HepG2 (cell line): ENCODE data around the gene LECT2. TPM values are rescaled to one million over a fixed set of nuclear protein-coding genes. Genes with fewer than 3 reads are reported as not detected.

Experiments
- ATAC-seq: fragments of 200-7000 bp; cut with Tn5 transposase; 3 replicates; pipeline ENCODE4 v1.9.1; 2020; ENCODE audit warnings: mild to moderate bottlenecking, moderate library complexity
- BruUV-seq: library from RNA; stranded (reverse); fragments of 400-500 nt; replicated peaks from 2 replicates; lab custom pipeline; 2021; lab: Mats Ljungman, UMichigan
- CTCF ChIA-PET: fragments of 300-600 bp; formaldehyde crosslinking; extraction: SDS; loops from one replicate; lab custom pipeline; 2021; ENCODE audit warnings: low total read pairs, inconsistent platforms, low intra/inter-chr PET ratio; lab: Yijun Ruan, JAX
- POLR2A ChIA-PET: fragments of 350-600 bp; sonication (Branson Sonifier 250); formaldehyde crosslinking; loops from one replicate; lab custom pipeline; 2020; ENCODE audit warnings: antibody characterized with exemption, inconsistent platforms; lab: Yijun Ruan, JAX
- DNase-seq: peaks from one replicate; pipeline ENCODE4 v3.0.0-alpha.2; 2015; ENCODE audit warnings: low spot score
- FAIRE-seq: peaks from 3 replicates; lab custom pipeline; 2011; peaks lifted over from hg19 to GRCh38; lab: Jason Lieb, UNC
- H2AFZ ChIP-seq: one replicate; pipeline ENCODE4 v1.6.1; 2011; ENCODE audit warnings: low read length, inconsistent platforms
- H3K27ac ChIP-seq: fragments of 300-600 bp; 3 replicates; pipeline ENCODE4 v1.8.0; 2011; ENCODE audit warnings: mixed run types, mild to moderate bottlenecking, mixed read lengths, low read length, inconsistent platforms; ENCODE audit not compliant: insufficient read depth; ENCODE audit errors: extremely low read length
- H3K27me3 ChIP-seq, 2 experiments: fragments of 200-600 bp in 1 of 2; 2 replicates in 1 of 2; 3 replicates in 1 of 2; pipeline versions ENCODE4 v1.6.0 to v1.8.0; 2011; ENCODE audit warnings: low read length in 2 of 2, mild to moderate bottlenecking in 2 of 2, moderate library complexity in 2 of 2, inconsistent platforms in 1 of 2; ENCODE audit not compliant: insufficient read depth in 2 of 2, control insufficient read depth in 1 of 2
- H3K36me3 ChIP-seq, 2 experiments: fragments of 200-600 bp in 1 of 2; replicated peaks in 1 of 2; 2 replicates in 1 of 2; 3 replicates in 1 of 2; pipeline versions ENCODE4 v1.5.1 to v1.8.0; 2011; ENCODE audit warnings: low read length in 2 of 2, inconsistent platforms in 1 of 2; ENCODE audit not compliant: insufficient read depth in 2 of 2, control insufficient read depth in 1 of 2
- H3K4me1 ChIP-seq: 2 replicates; pipeline ENCODE4 v1.5.1; 2012; ENCODE audit warnings: low read length, inconsistent platforms; ENCODE audit not compliant: insufficient read depth
- H3K4me2 ChIP-seq: 2 replicates; pipeline ENCODE4 v1.6.0; 2011; ENCODE audit warnings: low read depth, low read length, inconsistent platforms
- H3K4me3 ChIP-seq, 3 experiments: fragments of 200-600 bp in 1 of 3; sonication (generic), shearing (Covaris generic) in 1 of 3; replicated peaks in 1 of 3; 2 replicates each; pipeline ENCODE4 v1.5.1; 2011 to 2016; ENCODE audit warnings: low read length in 3 of 3, inconsistent platforms in 2 of 3, low read depth in 2 of 3, mild to moderate bottlenecking in 2 of 3, control low read depth in 1 of 3, mixed read lengths in 1 of 3; ENCODE audit not compliant: insufficient read depth in 1 of 3
- H3K79me2 ChIP-seq: one replicate; pipeline ENCODE4 v1.6.1; 2011; ENCODE audit warnings: low read length, inconsistent platforms; ENCODE audit not compliant: insufficient read depth
- H3K9ac ChIP-seq: 2 replicates; pipeline ENCODE4 v1.6.0; 2011; ENCODE audit warnings: mild to moderate bottlenecking, low read depth, low read length, inconsistent platforms; ENCODE audit not compliant: insufficient read depth
- H3K9me3 ChIP-seq: 2 replicates; pipeline ENCODE4 v1.5.1; 2012; ENCODE audit warnings: mild to moderate bottlenecking, low read length
- H4K20me1 ChIP-seq: 2 replicates; pipeline ENCODE4 v1.6.0; 2011; ENCODE audit warnings: inconsistent platforms, mild to moderate bottlenecking, low read length, moderate library complexity; ENCODE audit not compliant: insufficient read depth
- FIP1L1 ChIP-seq: fragments of 200-400 bp; formaldehyde crosslinking; IDR thresholded peaks from 2 replicates; pipeline ENCODE4 v1.6.1; 2018; ENCODE audit warnings: low read depth, mild to moderate bottlenecking, low read length, moderate library complexity, borderline replicate concordance; ENCODE audit not compliant: insufficient read depth
- ZNF546 ChIP-seq: sonication (generic); formaldehyde crosslinking; conservative IDR thresholded peaks from 2 replicates; pipeline ENCODE4 v1.8.1; 2023; ENCODE audit warnings: mild to moderate bottlenecking, missing genetic modification reagents
- ZNF775 ChIP-seq: sonication (generic); formaldehyde crosslinking; IDR thresholded peaks from 2 replicates; pipeline ENCODE4 v1.4.0; 2020; ENCODE audit warnings: missing genetic modification reagents, mild to moderate bottlenecking, moderate library complexity, borderline replicate concordance
- WGBS: methylation state at CpG from one replicate; pipeline ENCODE4 v1.1.6; 2017; ENCODE audit warnings: low lambda C conversion rate; 5-methylcytosine and 5-hydroxymethylcytosine counted together
- in situ Hi-C: cut with HindIII; loops from 2 replicates; pipeline ENCODE4 v1.10.0; 2017; ENCODE audit warnings: low pct_unique_long_range_greater_than_20kb; ENCODE audit not compliant: extremely low pct_ligation_motif_present
- intact Hi-C: fragments of 100-400 bp; cut with micrococcal nuclease; formaldehyde crosslinking; loops from one replicate; pipeline ENCODE4 v1.10.0; 2022; ENCODE audit not compliant: unreplicated experiment
- polyA plus RNA-seq, 8 experiments: library from polyadenylated mRNA; depleted of rRNA in 3 of 8; stranded (reverse) in 7 of 8; unstranded in 1 of 8; fragments of >200 nt; fragmentation: Illumina TruSeq in 4 of 8; extraction: Trizol in 4 of 8; gene quantifications; 2 replicates each; pipeline versions ENCODE4 v1.2.1 to v1.2.3, GENCODE V29; 2011 to 2016; ENCODE audit warnings: low read depth in 4 of 8, missing spikeins in 1 of 8, mixed read lengths in 1 of 8; ENCODE audit not compliant: insufficient read depth in 1 of 8
- total RNA-seq, 5 experiments: library from RNA; depleted of rRNA; stranded (reverse); fragments of >200 nt; fragmentation: Illumina TruSeq; extraction: Trizol; gene quantifications; 2 replicates each; pipeline ENCODE4 v1.2.3, GENCODE V29; 2016; ENCODE audit warnings: low read depth in 1 of 5
- TF ChIP-seq, protein P1 (sequence below): sonication (generic); formaldehyde crosslinking; IDR thresholded peaks from 2 replicates; pipeline ENCODE4 v1.5.0; 2020; ENCODE audit warnings: missing genetic modification reagents, mild to moderate bottlenecking, borderline replicate concordance
- TF ChIP-seq, protein P2 (sequence below): sonication (generic); formaldehyde crosslinking; IDR thresholded peaks from 2 replicates; pipeline ENCODE4 v1.8.0; 2022; ENCODE audit warnings: mild to moderate bottlenecking, missing genetic modification reagents, moderate library complexity
- TF ChIP-seq, protein P3 (sequence below): sonication (generic); formaldehyde crosslinking; IDR thresholded peaks from 2 replicates; pipeline ENCODE4 v1.4.0; 2020; ENCODE audit warnings: missing genetic modification reagents, borderline replicate concordance

LECT2 gene
- total and polyA plus RNA-seq, 2 of the 13 experiments (the other 11 are each of a cell fraction or from before 2014, with no cell fraction given), result not detected

DNA sequence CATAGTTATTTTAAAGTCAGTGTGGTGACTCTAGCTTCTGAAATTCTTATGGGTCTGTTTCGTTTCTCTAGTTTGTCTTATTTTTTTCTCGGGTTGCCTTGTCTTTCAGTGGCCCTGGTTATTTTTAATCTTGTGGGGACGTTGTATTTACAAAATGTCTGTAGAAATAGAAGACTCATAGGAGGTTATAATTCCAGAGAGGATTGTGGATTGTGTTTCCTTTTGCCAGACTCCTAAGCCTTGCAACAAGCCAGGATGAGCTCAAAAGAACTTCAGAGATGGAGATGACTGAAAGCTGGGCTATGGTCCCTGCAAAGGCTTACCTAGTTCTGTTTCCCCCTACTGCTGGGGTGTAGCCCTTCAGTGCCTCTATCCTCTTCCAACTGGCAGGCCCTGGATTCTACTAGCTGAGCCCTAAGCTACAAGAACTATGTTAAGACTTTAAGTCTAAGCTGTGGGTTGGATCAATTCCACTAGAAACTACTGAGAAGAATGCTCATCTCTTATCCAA lies 32.2 kb upstream of the LECT2 start:
- in situ Hi-C loops, result no loop called here
- H4K20me1 ChIP-seq, result no peaks in the 10 kb centered on the region
- WGBS, result 96% methylated on average over 3 of the region's 3 CpGs
- no peak for DNase-seq
- no peak for ATAC-seq
- no peak overlapping the region for H3K27ac ChIP-seq
- ChIA-PET POLR2A (interaction anchor here (1.1 to 4.7 kb wide), 2 partner anchors 14 to 71 kb away, joined by 4 to 37 read pairs; no protein-coding TSS in a partner anchor), CTCF (no interaction called here)
- peaks cover 10% of the 10 kb centered on the region for H3K4me1 ChIP-seq
- TF ChIP-seq ZNF546 (CRISPR knock-in tag) (no peak), ZNF775 (no peak)
- TF ChIP-seq, protein P1, sequence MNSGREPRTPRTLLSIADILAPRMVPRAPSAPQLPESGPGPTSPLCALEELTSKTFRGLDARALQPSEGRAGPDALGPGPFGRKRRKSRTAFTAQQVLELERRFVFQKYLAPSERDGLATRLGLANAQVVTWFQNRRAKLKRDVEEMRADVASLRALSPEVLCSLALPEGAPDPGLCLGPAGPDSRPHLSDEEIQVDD, result no peak
- TF ChIP-seq, protein P2, sequence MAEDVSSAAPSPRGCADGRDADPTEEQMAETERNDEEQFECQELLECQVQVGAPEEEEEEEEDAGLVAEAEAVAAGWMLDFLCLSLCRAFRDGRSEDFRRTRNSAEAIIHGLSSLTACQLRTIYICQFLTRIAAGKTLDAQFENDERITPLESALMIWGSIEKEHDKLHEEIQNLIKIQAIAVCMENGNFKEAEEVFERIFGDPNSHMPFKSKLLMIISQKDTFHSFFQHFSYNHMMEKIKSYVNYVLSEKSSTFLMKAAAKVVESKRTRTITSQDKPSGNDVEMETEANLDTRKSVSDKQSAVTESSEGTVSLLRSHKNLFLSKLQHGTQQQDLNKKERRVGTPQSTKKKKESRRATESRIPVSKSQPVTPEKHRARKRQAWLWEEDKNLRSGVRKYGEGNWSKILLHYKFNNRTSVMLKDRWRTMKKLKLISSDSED (CRISPR knock-in tag), result no peak
- no peaks in the 10 kb centered on the region for H3K27me3 ChIP-seq
- no peaks in the 10 kb centered on the region for H3K36me3 ChIP-seq
- BruUV-seq, result no TSS peak
- no peaks in the 10 kb centered on the region for H3K79me2 ChIP-seq
- FAIRE-seq, result no peak
- no peak overlapping the region for H3K4me3 ChIP-seq
- no peak overlapping the region for H3K9ac ChIP-seq
- H2AFZ ChIP-seq, result no peak overlapping the region
- intact Hi-C loops, result no loop called here
- no peaks in the 10 kb centered on the region for H3K9me3 ChIP-seq
- no peak overlapping the region for H3K4me2 ChIP-seq

DNA sequence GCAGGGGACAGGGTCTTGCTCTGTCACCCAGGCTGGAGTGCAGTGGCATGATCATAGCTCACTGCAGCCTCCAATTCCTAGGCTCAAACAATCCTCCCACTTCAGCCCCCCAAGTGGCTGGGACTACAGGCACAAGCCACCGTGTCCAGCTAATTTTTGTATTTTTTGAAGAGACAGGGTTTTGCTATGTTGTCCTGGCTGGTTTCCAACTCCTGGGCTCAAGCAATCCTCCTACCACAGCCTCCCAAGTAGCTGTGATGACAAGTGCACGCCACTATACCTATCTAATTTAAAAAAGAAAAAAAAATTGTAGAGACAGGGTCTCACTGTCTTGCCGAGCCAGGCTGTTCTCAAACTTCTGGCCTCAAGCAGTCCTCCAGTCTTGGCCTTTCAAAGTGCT lies 31.6 kb upstream of the LECT2 start:
- intact Hi-C loops, result no loop called here
- Histone ChIP-seq H3K27ac (no peak overlapping the region), H3K4me3 (no peak overlapping the region), H3K4me1 (peaks cover 10% of the 10 kb centered on the region), H2AFZ (no peak overlapping the region), H3K27me3 (no peaks in the 10 kb centered on the region), H3K4me2 (no peak overlapping the region)
- ATAC-seq, result no peak
- 96% methylated on average over 3 of the region's 3 CpGs for WGBS
- CTCF ChIA-PET, result no interaction called here
- TF ChIP-seq, protein P3, sequence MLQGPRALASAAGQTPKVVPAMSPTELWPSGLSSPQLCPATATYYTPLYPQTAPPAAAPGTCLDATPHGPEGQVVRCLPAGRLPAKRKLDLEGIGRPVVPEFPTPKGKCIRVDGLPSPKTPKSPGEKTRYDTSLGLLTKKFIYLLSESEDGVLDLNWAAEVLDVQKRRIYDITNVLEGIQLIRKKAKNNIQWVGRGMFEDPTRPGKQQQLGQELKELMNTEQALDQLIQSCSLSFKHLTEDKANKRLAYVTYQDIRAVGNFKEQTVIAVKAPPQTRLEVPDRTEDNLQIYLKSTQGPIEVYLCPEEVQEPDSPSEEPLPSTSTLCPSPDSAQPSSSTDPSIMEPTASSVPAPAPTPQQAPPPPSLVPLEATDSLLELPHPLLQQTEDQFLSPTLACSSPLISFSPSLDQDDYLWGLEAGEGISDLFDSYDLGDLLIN (CRISPR knock-in tag), result no peak
- no peak for TF ChIP-seq FIP1L1
- TF ChIP-seq, all 625 proteins: peak for 0
- H3K9me3 ChIP-seq, result no peaks in the 10 kb centered on the region
- H3K9ac ChIP-seq, result no peak overlapping the region
- DNase-seq (no peak), FAIRE-seq (no peak)
- no peaks in the 10 kb centered on the region for H3K79me2 ChIP-seq
- H3K36me3 ChIP-seq, result no peaks in the 10 kb centered on the region
- BruUV-seq, result no TSS peak
- in situ Hi-C loops, result no loop called here
- no peaks in the 10 kb centered on the region for H4K20me1 ChIP-seq
- POLR2A ChIA-PET, result interaction anchor here (1.1 to 4.7 kb wide), 2 partner anchors 13 to 72 kb away, joined by 4 to 37 read pairs; no protein-coding TSS in a partner anchor
